Chondrocyte (in vitro differentiated cells): ENCODE measurements around the gene DYNLT4. TPM values are rescaled to one million over a fixed set of nuclear protein-coding genes. Genes with fewer than 3 reads are reported as not detected.
"Not testable (repeated sequence)": the region's sequence is repeated elsewhere in the genome, so short reads cannot be mapped to it uniquely, and the experiment has no call there.

Experiments
- DNase-seq: peaks from one replicate; pipeline ENCODE4 v3.0.0; 2021; ENCODE audit warnings: mixed read lengths, low spot score
- H3K27ac Mint-ChIP-seq: one replicate; pipeline ENCODE4 v1.8.0; 2021; ENCODE audit warnings: mild to moderate bottlenecking, moderate library complexity, mixed read lengths; ENCODE audit not compliant: unreplicated experiment
- H3K27me3 Mint-ChIP-seq: 2 replicates; pipeline ENCODE4 v1.8.0; 2021; ENCODE audit warnings: low read depth, mixed read lengths
- H3K36me3 Mint-ChIP-seq: 2 replicates; pipeline ENCODE4 v1.8.0; 2021; ENCODE audit warnings: low read depth, mixed read lengths
- H3K4me1 Mint-ChIP-seq: 2 replicates; pipeline ENCODE4 v1.8.0; 2021; ENCODE audit warnings: low read depth, mild to moderate bottlenecking, mixed read lengths
- H3K4me3 Mint-ChIP-seq: one replicate; pipeline ENCODE4 v1.8.0; 2021; ENCODE audit warnings: mild to moderate bottlenecking, moderate library complexity, mixed read lengths; ENCODE audit not compliant: unreplicated experiment
- H3K9me3 Mint-ChIP-seq: 2 replicates; pipeline ENCODE4 v1.8.0; 2021; ENCODE audit warnings: low read depth, mixed read lengths
- total RNA-seq: library from RNA; stranded (reverse); gene quantifications from 3 replicates; pipeline ENCODE4 v1.2.1, GENCODE V29; 2021
- TF ChIP-seq, protein P1 (sequence below): fragments of 200-600 bp; sonication (generic); IDR thresholded peaks from 2 replicates; pipeline ENCODE4 v1.5.0; 2021; ENCODE audit warnings: antibody characterized with exemption, mild to moderate bottlenecking, moderate library complexity

DYNLT4 gene
- total RNA-seq, 1 donor from 2014 or later, result not detected

DNA sequence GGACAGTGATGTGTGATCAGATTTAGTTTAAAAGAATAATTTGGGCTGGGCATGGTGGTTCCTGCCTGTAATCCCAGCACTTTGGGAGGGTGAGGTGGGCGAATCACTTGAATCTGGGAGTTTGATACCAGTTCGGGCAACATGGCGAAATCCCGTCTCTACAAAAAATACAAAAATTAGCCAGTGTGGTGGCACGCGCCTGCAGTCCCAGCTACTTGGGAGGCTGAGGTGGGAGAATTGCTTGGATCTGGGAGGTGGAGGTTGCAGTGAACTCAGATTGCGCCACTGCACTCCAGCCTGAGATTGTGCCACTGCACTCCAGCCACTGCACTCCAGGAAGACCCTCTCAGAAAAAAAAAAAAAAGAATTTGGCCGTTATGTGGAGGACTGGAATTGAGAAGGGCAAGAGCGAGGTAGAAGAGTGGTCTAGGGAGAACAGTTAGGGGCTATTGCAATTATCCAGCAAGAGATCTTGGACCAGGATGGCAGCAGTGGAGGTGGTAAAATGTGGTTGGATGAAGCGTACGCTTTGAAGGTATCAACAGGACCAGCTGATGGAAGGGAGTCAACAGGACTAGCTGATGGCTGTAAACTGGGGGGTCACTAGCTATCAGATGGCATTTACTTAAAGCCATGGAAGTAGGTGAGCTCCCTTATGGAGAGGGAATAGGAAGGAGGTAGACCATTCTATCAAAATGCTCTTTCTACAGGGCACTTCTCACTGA lies 10.8 kb upstream of the DYNLT4 start:
- peak; percentile 26 for DNase-seq
- H3K4me3 Mint-ChIP-seq, result peak overlapping the region; percentile 4
- peak overlapping the region; percentile 67 for H3K27ac Mint-ChIP-seq
- peaks cover 10% of the 10 kb centered on the region for H3K36me3 Mint-ChIP-seq
- no peaks in the 10 kb centered on the region for H3K9me3 Mint-ChIP-seq
- H3K27me3 Mint-ChIP-seq, result no peaks in the 10 kb centered on the region
- H3K4me1 Mint-ChIP-seq, result peaks cover 38% of the 10 kb centered on the region
- TF ChIP-seq, protein P1, sequence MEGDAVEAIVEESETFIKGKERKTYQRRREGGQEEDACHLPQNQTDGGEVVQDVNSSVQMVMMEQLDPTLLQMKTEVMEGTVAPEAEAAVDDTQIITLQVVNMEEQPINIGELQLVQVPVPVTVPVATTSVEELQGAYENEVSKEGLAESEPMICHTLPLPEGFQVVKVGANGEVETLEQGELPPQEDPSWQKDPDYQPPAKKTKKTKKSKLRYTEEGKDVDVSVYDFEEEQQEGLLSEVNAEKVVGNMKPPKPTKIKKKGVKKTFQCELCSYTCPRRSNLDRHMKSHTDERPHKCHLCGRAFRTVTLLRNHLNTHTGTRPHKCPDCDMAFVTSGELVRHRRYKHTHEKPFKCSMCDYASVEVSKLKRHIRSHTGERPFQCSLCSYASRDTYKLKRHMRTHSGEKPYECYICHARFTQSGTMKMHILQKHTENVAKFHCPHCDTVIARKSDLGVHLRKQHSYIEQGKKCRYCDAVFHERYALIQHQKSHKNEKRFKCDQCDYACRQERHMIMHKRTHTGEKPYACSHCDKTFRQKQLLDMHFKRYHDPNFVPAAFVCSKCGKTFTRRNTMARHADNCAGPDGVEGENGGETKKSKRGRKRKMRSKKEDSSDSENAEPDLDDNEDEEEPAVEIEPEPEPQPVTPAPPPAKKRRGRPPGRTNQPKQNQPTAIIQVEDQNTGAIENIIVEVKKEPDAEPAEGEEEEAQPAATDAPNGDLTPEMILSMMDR, result no peak

DNA sequence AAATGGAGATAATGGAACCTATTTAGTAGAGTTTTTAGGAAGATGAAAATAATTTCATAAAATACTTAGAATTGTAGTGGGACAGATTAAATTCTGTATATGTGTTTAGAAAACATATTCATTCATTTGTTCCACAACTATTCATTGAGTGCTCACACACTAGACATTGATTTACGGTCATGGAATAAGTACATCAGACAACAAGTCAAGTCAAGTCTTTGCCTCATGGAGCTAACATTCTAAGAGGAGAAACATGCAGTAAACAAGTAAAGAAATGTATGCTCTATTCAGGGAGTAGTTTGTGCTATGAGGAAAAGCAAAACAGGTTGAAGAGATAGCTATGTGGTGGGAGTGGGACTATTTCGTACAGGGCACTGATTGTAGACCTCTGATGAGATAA lies 10.2 kb upstream of the DYNLT4 start:
- peaks cover 10% of the 10 kb centered on the region for H3K36me3 Mint-ChIP-seq
- H3K9me3 Mint-ChIP-seq, result no peaks in the 10 kb centered on the region
- H3K27me3 Mint-ChIP-seq, result no peaks in the 10 kb centered on the region
- TF ChIP-seq, protein P1, result no peak
- peaks cover 41% of the 10 kb centered on the region for H3K4me1 Mint-ChIP-seq
- peak overlapping the region; percentile 58 for H3K27ac Mint-ChIP-seq
- DNase-seq, result no peak
- H3K4me3 Mint-ChIP-seq, result no peak overlapping the region

DNA sequence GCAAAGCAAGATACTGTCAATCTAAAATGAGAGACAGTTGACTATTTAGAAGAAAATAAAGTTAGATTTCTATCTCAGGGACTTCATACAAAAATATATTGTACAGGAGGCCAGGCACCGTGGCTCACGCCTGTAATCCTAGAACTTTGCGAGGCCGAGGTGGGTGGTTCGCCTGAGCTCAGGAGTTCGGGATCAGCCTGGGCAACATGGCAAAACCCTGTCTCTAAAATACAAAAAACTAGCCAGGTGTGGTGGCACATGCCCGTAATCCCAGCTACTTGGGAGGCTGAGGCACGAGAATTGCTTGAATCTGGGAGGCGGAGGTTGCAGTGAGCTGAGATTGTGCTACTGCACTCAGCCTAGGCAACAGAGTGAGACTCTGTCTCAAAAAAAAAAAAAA lies 8.8 kb upstream of the DYNLT4 start:
- Mint-ChIP-seq H3K4me1 (peaks cover 54% of the 10 kb centered on the region), H3K36me3 (peaks cover 13% of the 10 kb centered on the region)
- DNase-seq, result peak; percentile 36
- H3K9me3 Mint-ChIP-seq, H3K27me3 Mint-ChIP-seq, H3K4me3 Mint-ChIP-seq, H3K27ac Mint-ChIP-seq: not testable (repeated sequence)

DNA sequence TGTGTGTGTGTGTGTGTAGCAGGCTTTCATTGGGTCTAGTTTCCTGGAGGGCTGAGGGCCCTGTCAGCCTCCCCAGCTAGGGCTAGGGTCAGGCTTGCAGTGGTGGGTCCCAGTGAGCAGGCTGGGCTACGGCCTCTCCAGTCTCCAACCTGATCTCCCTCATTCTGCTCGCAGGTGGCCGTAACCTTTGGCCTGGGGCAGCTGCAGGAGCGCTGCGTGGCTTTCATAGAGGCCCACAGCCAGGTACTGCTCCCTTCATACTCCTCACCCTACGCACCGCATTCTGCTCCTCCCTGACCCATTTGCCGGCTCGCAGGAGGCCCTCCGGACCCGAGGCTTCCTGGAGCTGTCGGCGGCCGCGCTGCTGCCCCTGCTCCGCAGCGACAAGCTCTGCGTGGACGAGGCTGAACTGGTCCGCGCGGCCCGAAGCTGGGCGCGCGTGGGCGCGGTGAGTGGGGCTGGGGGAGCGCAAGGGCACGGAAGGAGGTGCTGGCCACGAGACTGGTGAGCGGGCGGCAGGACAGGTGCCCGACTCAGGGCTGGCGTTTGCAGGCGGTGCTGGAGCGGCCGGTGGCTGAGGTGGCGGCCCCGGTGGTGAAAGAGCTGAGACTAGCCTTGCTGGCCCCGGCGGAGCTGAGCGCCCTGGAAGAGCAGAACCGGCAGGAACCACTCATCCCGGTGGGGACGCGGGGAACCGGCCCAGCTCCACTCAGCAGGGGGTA lies 5.8 kb upstream of the DYNLT4 start:
- Mint-ChIP-seq H3K36me3 (peaks cover 13% of the 10 kb centered on the region), H3K4me3 (no peak overlapping the region), H3K9me3 (no peaks in the 10 kb centered on the region), H3K27me3 (no peaks in the 10 kb centered on the region), H3K27ac (peak overlapping the region; percentile 17), H3K4me1 (peaks cover 60% of the 10 kb centered on the region)
- DNase-seq, result peak; percentile 94
- TF ChIP-seq, protein P1, result no peak

DNA sequence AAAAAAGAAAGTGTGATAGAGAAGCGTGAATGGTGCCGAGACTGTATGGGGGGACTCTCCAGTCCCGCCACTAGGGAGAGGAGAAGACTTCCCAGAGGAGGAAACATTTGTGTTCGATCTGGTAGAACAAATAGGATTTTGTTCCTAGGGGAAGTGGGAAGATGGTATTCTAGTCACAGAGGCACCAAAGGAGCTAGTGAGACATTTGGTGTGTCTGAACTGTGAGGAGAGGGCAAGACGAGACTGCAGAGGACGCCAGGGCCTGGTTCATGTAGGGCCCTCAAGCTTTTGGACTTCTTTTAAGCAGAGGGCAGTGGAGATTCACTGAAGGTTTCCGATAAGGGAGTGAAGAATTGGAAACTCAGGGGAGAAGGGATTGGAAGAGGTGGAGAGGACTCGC lies 4.1 kb upstream of the DYNLT4 start:
- peak; percentile 22 for DNase-seq
- peak overlapping the region; percentile 100 for H3K27ac Mint-ChIP-seq
- H3K27me3 Mint-ChIP-seq, result no peaks in the 10 kb centered on the region
- H3K4me1 Mint-ChIP-seq, result peaks cover 67% of the 10 kb centered on the region
- TF ChIP-seq, protein P1, result peak; percentile 31
- no peaks in the 10 kb centered on the region for H3K9me3 Mint-ChIP-seq
- H3K36me3 Mint-ChIP-seq, result peaks cover 15% of the 10 kb centered on the region
- peak overlapping the region; percentile 36 for H3K4me3 Mint-ChIP-seq

DNA sequence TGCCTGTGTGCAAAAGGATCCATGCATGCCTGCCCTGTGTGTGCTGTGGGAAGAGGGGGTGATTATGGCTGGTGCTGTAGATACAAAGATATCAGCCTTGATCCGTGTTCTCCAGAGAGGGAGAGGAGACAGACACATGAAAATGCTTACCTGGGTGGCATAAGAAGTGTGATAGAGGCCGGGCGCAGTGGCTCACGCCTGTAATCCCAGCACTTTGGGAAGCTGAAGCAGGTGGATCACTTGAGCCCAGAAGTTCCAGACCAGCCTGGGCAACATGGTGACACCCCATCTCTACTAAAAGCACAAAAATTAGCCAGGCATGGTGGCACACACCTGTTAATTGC lies 3.6 kb upstream of the DYNLT4 start:
- DNase-seq, result peak; percentile 29
- H3K9me3 Mint-ChIP-seq, H3K27me3 Mint-ChIP-seq: not testable (repeated sequence)
- H3K36me3 Mint-ChIP-seq, result peaks cover 15% of the 10 kb centered on the region
- peak overlapping the region; percentile 36 for H3K4me3 Mint-ChIP-seq
- H3K27ac Mint-ChIP-seq, result peak overlapping the region; percentile 100
- H3K4me1 Mint-ChIP-seq, result peaks cover 67% of the 10 kb centered on the region
